SK-N-SH treated with all-trans-retinoic acid at 6 μM for 48 hours (cell line): ENCODE measurements around the gene TTC23.

Experiments
- ATAC-seq: fragments of 200-7000 bp; cut with Tn5 transposase; 3 replicates; pipeline ENCODE4 v1.9.1; 2020; ENCODE audit warnings: mild to moderate bottlenecking, moderate library complexity
- ARNTL ChIP-seq: fragments of 450-650 bp; formaldehyde crosslinking; IDR thresholded peaks from 2 replicates; pipeline ENCODE4 v1.5.0; 2020; ENCODE audit warnings: low read depth, mild to moderate bottlenecking, moderate library complexity, borderline replicate concordance
- CREB5 ChIP-seq: fragments of 250-450 bp; sonication (Bioruptor Pico); IDR thresholded peaks from 2 replicates; pipeline ENCODE4 v1.5.1; 2020; ENCODE audit warnings: low read depth, mild to moderate bottlenecking, moderate library complexity
- CSDC2 ChIP-seq: fragments of 250-450 bp; sonication (Bioruptor Pico); IDR thresholded peaks from 2 replicates; pipeline ENCODE4 v1.5.0; 2020; ENCODE audit warnings: mild to moderate bottlenecking, moderate library complexity
- CSRNP3 ChIP-seq: fragments of 250-450 bp; sonication (Bioruptor Pico); IDR thresholded peaks from 2 replicates; pipeline ENCODE4 v1.5.1; 2021; ENCODE audit warnings: mild to moderate bottlenecking, moderate library complexity
- ESRRG ChIP-seq: fragments of 250-450 bp; sonication (Bioruptor Pico); IDR thresholded peaks from 2 replicates; pipeline ENCODE4 v1.6.1; 2021; ENCODE audit warnings: mild to moderate bottlenecking
- GLIS3 ChIP-seq: fragments of 250-450 bp; sonication (Bioruptor Pico); IDR thresholded peaks from 2 replicates; pipeline ENCODE4 v1.5.0; 2020; ENCODE audit warnings: mild to moderate bottlenecking, moderate library complexity
- ISL1 ChIP-seq: fragments of 250-450 bp; sonication (Bioruptor Pico); IDR thresholded peaks from 2 replicates; pipeline ENCODE4 v2.1.2; 2022; ENCODE audit warnings: mild to moderate bottlenecking, moderate library complexity
- OSR1 ChIP-seq: fragments of 250-450 bp; sonication (Bioruptor Pico); IDR thresholded peaks from 2 replicates; pipeline ENCODE4 v1.8.0; 2022; ENCODE audit warnings: moderate library complexity, mild to moderate bottlenecking, inconsistent platforms
- PATZ1 ChIP-seq: fragments of 250-450 bp; sonication (Bioruptor Pico); IDR thresholded peaks from 2 replicates; pipeline ENCODE4 v1.8.0; 2020; ENCODE audit warnings: mild to moderate bottlenecking, moderate library complexity, borderline replicate concordance
- PPARA ChIP-seq: fragments of 250-450 bp; sonication (Bioruptor Pico); IDR thresholded peaks from 2 replicates; pipeline ENCODE4 v1.5.0; 2020; ENCODE audit warnings: mild to moderate bottlenecking, borderline replicate concordance
- RARB ChIP-seq: fragments of 250-450 bp; sonication (Bioruptor Pico); IDR thresholded peaks from 2 replicates; pipeline ENCODE4 v1.8.0; 2021; ENCODE audit warnings: mild to moderate bottlenecking, moderate library complexity
- SNAI2 ChIP-seq: fragments of 250-450 bp; sonication (Bioruptor Pico); IDR thresholded peaks from 2 replicates; pipeline ENCODE4 v1.5.0; 2020; ENCODE audit warnings: mild to moderate bottlenecking, moderate library complexity
- TCF4 ChIP-seq: fragments of 250-450 bp; sonication (Bioruptor Pico); IDR thresholded peaks from 2 replicates; pipeline ENCODE4 v1.8.0; 2021; ENCODE audit warnings: mild to moderate bottlenecking, moderate library complexity, borderline replicate concordance
- TOX ChIP-seq: fragments of 250-450 bp; sonication (Bioruptor Pico); IDR thresholded peaks from 2 replicates; pipeline ENCODE4 v1.8.0; 2021; ENCODE audit warnings: mild to moderate bottlenecking, moderate library complexity, borderline replicate concordance
- ZC3H10 ChIP-seq: fragments of 250-450 bp; sonication (Bioruptor Pico); IDR thresholded peaks from 2 replicates; pipeline ENCODE4 v1.5.1; 2021; ENCODE audit warnings: mild to moderate bottlenecking, moderate library complexity
- ZFP3 ChIP-seq: fragments of 250-450 bp; sonication (Bioruptor Pico); IDR thresholded peaks from 2 replicates; pipeline ENCODE4 v1.5.0; 2020; ENCODE audit warnings: mild to moderate bottlenecking, moderate library complexity
- ZFP30 ChIP-seq: fragments of 450-650 bp; formaldehyde crosslinking; IDR thresholded peaks from 2 replicates; pipeline ENCODE4 v1.5.0; 2022; ENCODE audit warnings: mild to moderate bottlenecking, moderate library complexity
- ZNF565 ChIP-seq: fragments of 450-650 bp; formaldehyde crosslinking; conservative IDR thresholded peaks from 2 replicates; pipeline ENCODE4 v1.5.0; 2020; ENCODE audit warnings: low read depth, mild to moderate bottlenecking, moderate library complexity
- ZNF70 ChIP-seq: fragments of 450-650 bp; formaldehyde crosslinking; IDR thresholded peaks from 2 replicates; pipeline ENCODE4 v1.5.0; 2020; ENCODE audit warnings: mild to moderate bottlenecking, moderate library complexity
- ZNF8 ChIP-seq: fragments of 450-650 bp; formaldehyde crosslinking; IDR thresholded peaks from 2 replicates; pipeline ENCODE4 v1.5.0; 2020; ENCODE audit warnings: mild to moderate bottlenecking, moderate library complexity
- TF ChIP-seq, protein P1 (sequence below): fragments of 250-450 bp; sonication (Bioruptor Pico); IDR thresholded peaks from 2 replicates; pipeline ENCODE4 v1.8.0; 2021; ENCODE audit warnings: low read depth, mild to moderate bottlenecking, moderate library complexity, borderline replicate concordance
- TF ChIP-seq, protein P2 (sequence below): fragments of 250-450 bp; sonication (Bioruptor Pico); IDR thresholded peaks from 2 replicates; pipeline ENCODE4 v1.5.0; 2020; ENCODE audit warnings: mild to moderate bottlenecking, moderate library complexity

Gene TTC23

DNA sequence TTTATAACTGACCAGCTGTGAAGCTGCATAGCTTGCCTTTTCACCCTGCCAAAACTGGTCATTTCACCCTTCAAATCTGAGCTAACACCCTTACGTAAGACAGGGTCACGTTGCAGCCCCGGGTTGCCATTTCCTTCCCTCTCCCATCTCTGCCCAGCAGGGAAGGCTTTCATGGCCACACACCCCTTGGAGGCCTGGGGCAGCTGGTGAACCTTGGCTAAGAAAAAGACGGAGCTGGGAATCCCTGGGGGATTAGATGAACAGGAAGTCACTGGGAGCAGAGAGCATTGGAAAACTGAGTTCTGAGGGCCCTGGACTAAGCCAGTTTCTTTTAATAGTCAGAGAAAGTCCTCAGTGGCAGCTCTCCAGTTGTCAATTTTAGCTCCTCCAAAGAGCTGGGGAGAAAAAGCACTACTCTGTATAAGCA is 67.8 kb downstream of the TTC23 start:
- no peak for TF ChIP-seq CSDC2 (CRISPR knock-in tag)
- no peak for TF ChIP-seq PATZ1 (CRISPR knock-in tag)
- TF ChIP-seq, protein P1, sequence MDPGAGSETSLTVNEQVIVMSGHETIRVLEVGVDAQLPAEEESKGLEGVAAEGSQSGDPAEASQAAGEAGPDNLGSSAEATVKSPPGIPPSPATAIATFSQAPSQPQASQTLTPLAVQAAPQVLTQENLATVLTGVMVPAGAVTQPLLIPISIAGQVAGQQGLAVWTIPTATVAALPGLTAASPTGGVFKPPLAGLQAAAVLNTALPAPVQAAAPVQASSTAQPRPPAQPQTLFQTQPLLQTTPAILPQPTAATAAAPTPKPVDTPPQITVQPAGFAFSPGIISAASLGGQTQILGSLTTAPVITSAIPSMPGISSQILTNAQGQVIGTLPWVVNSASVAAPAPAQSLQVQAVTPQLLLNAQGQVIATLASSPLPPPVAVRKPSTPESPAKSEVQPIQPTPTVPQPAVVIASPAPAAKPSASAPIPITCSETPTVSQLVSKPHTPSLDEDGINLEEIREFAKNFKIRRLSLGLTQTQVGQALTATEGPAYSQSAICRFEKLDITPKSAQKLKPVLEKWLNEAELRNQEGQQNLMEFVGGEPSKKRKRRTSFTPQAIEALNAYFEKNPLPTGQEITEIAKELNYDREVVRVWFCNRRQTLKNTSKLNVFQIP (CRISPR knock-in tag) = no peak
- no peak for TF ChIP-seq ZFP3
- TF ChIP-seq OSR1 (CRISPR knock-in tag) = no peak
- TF ChIP-seq ISL1 (CRISPR knock-in tag) = no peak
- TF ChIP-seq PPARA = no peak
- no peak for TF ChIP-seq ZFP30 (CRISPR knock-in tag)
- TF ChIP-seq RARB (CRISPR knock-in tag) = no peak
- TF ChIP-seq, protein P2, sequence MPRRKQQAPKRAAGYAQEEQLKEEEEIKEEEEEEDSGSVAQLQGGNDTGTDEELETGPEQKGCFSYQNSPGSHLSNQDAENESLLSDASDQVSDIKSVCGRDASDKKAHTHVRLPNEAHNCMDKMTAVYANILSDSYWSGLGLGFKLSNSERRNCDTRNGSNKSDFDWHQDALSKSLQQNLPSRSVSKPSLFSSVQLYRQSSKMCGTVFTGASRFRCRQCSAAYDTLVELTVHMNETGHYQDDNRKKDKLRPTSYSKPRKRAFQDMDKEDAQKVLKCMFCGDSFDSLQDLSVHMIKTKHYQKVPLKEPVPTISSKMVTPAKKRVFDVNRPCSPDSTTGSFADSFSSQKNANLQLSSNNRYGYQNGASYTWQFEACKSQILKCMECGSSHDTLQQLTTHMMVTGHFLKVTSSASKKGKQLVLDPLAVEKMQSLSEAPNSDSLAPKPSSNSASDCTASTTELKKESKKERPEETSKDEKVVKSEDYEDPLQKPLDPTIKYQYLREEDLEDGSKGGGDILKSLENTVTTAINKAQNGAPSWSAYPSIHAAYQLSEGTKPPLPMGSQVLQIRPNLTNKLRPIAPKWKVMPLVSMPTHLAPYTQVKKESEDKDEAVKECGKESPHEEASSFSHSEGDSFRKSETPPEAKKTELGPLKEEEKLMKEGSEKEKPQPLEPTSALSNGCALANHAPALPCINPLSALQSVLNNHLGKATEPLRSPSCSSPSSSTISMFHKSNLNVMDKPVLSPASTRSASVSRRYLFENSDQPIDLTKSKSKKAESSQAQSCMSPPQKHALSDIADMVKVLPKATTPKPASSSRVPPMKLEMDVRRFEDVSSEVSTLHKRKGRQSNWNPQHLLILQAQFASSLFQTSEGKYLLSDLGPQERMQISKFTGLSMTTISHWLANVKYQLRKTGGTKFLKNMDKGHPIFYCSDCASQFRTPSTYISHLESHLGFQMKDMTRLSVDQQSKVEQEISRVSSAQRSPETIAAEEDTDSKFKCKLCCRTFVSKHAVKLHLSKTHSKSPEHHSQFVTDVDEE (CRISPR knock-in tag) = no peak
- TF ChIP-seq ESRRG (CRISPR knock-in tag) = no peak
- TF ChIP-seq ZNF8 (CRISPR knock-in tag) = no peak
- no peak for TF ChIP-seq TCF4 (CRISPR knock-in tag)
- no peak for TF ChIP-seq ZNF565
- TF ChIP-seq ZNF70 (CRISPR knock-in tag) = no peak
- TF ChIP-seq, all 23 proteins: peak for 0
- ATAC-seq = no peak

DNA sequence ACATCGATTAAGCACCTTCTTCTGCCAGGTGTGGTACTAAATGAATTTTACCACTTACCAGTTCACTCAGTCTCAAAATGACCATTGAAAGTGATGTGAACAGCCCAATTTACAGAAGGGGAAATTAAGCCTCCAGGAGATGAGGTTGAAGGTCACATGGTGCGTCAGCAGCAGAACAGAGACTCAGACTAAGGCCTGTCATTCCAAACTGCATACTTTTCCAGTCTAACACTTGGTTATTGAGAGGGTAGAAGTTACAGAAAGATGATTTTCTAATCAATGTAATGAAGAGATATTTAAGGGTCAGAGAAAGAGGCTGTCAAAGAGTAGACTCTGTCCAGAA is 68.4 kb downstream of the TTC23 start:
- TF ChIP-seq PATZ1 (CRISPR knock-in tag) (no peak), ESRRG (CRISPR knock-in tag) (no peak), SNAI2 (CRISPR knock-in tag) (no peak), ZFP30 (CRISPR knock-in tag) (no peak)
- no peak for ATAC-seq

- no peak for ATAC-seq
- no peak for TF ChIP-seq ARNTL (CRISPR knock-in tag)
- no peak for TF ChIP-seq PATZ1 (CRISPR knock-in tag)
- TF ChIP-seq ESRRG (CRISPR knock-in tag) = no peak
- no peak for TF ChIP-seq CSRNP3 (CRISPR knock-in tag)
- TF ChIP-seq CREB5 = no peak
- TF ChIP-seq ZNF8 (CRISPR knock-in tag) = no peak
- no peak for TF ChIP-seq SNAI2 (CRISPR knock-in tag)
- TF ChIP-seq ZC3H10 (CRISPR knock-in tag) = no peak
- no peak for TF ChIP-seq ZFP3
- no peak for TF ChIP-seq TOX (CRISPR knock-in tag)
- TF ChIP-seq TCF4 (CRISPR knock-in tag) = no peak
- TF ChIP-seq ZFP30 (CRISPR knock-in tag) = no peak
- TF ChIP-seq GLIS3 = no peak
These were observed 69.1 kb downstream of the TTC23 start for GRCh38 chr15:99180086-99180963.
